Superior temporal gyrus (tissue), 1 donor: ENCODE measurements around the gene DCP1B.

Source experiments
- DNase-seq: peaks from one replicate; pipeline ENCODE4 v3.0.0-alpha.2; 2016; ENCODE audit errors: extremely low spot score

DCP1B gene

DNA sequence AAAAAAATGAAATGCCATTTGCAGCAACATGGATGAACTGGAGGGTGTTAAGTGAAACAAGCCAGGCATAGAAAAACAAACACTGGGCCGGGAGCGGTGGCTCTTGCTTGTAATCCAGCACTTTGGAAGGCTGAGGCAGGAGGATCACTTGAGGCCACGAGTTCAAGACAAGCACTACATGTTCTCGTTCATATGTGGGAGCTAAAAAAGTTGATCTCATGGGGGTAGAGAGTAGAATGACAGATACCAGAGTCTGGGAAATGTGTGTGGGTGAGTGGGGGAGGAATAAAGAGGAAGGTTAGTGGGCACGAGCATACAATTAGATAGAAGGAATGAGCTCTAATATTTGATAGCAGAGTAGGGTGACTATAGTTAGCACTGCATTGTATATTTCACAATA is 107.3 kb downstream of the DCP1B start:
- DNase-seq = no peak
